WERI-Rb-1 (cell line): ENCODE results near the gene SIGLEC8.

ENCODE experiments used
- DNase-seq: peaks from one replicate; pipeline ENCODE4 v3.0.0-alpha.2; 2020
- H3K27ac ChIP-seq: fragments of 250-450 bp; sonication (Bioruptor Pico); 2 replicates; pipeline ENCODE4 v1.5.1; 2020; ENCODE audit warnings: mild to moderate bottlenecking, moderate library complexity
- H3K27me3 ChIP-seq: fragments of 250-450 bp; sonication (Bioruptor Pico); 2 replicates; pipeline ENCODE4 v1.5.1; 2021; ENCODE audit warnings: mild to moderate bottlenecking, low read depth, moderate library complexity; ENCODE audit not compliant: insufficient read depth, severe bottlenecking
- H3K36me3 ChIP-seq: fragments of 250-450 bp; sonication (Bioruptor Pico); 2 replicates; pipeline ENCODE4 v1.5.1; 2020; ENCODE audit warnings: mild to moderate bottlenecking, moderate library complexity
- H3K4me3 ChIP-seq: 2 replicates; pipeline ENCODE4 v1.5.1; 2011; ENCODE audit warnings: low read depth, mild to moderate bottlenecking, control low read depth, low read length
- H3K9me3 ChIP-seq: fragments of 250-450 bp; sonication (Bioruptor Pico); 2 replicates; pipeline ENCODE4 v1.5.1; 2021; ENCODE audit warnings: mild to moderate bottlenecking, moderate library complexity; ENCODE audit not compliant: severe bottlenecking
- TF ChIP-seq, protein P1 (sequence below): IDR thresholded peaks from 2 replicates; pipeline ENCODE4 v1.5.1; 2011; ENCODE audit warnings: low read depth, mild to moderate bottlenecking, control low read depth, inconsistent platforms, low read length

Gene SIGLEC8

DNA sequence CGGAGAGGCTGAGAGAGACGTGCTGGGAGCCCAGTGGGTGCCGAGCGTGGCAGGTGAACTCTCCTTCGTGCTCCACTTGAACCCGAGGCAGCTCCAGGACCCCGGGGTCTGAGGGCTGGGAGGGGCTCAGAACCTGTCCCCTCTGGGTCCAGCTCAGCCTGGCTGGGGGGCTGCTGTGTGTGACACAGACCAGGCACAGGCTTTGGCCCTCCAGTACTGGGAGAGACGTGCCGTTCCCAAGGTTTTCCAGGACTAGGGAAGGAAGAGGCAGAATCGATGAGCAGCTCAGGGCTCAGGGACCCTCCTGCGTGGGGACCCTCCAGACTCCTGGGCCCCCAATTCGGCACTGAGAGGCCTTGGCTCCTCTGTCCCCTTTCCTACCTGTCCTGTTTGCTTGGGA lies 43.1 kb downstream of the SIGLEC8 start:
- H3K36me3 ChIP-seq: no peaks in the 10 kb centered on the region
- H3K27me3 ChIP-seq: peaks cover 9% of the 10 kb centered on the region
- DNase-seq: no peak
- TF ChIP-seq, protein P1, sequence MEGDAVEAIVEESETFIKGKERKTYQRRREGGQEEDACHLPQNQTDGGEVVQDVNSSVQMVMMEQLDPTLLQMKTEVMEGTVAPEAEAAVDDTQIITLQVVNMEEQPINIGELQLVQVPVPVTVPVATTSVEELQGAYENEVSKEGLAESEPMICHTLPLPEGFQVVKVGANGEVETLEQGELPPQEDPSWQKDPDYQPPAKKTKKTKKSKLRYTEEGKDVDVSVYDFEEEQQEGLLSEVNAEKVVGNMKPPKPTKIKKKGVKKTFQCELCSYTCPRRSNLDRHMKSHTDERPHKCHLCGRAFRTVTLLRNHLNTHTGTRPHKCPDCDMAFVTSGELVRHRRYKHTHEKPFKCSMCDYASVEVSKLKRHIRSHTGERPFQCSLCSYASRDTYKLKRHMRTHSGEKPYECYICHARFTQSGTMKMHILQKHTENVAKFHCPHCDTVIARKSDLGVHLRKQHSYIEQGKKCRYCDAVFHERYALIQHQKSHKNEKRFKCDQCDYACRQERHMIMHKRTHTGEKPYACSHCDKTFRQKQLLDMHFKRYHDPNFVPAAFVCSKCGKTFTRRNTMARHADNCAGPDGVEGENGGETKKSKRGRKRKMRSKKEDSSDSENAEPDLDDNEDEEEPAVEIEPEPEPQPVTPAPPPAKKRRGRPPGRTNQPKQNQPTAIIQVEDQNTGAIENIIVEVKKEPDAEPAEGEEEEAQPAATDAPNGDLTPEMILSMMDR: no peak
- no peak overlapping the region for H3K4me3 ChIP-seq
- no peaks in the 10 kb centered on the region for H3K9me3 ChIP-seq
- no peak overlapping the region for H3K27ac ChIP-seq

DNA sequence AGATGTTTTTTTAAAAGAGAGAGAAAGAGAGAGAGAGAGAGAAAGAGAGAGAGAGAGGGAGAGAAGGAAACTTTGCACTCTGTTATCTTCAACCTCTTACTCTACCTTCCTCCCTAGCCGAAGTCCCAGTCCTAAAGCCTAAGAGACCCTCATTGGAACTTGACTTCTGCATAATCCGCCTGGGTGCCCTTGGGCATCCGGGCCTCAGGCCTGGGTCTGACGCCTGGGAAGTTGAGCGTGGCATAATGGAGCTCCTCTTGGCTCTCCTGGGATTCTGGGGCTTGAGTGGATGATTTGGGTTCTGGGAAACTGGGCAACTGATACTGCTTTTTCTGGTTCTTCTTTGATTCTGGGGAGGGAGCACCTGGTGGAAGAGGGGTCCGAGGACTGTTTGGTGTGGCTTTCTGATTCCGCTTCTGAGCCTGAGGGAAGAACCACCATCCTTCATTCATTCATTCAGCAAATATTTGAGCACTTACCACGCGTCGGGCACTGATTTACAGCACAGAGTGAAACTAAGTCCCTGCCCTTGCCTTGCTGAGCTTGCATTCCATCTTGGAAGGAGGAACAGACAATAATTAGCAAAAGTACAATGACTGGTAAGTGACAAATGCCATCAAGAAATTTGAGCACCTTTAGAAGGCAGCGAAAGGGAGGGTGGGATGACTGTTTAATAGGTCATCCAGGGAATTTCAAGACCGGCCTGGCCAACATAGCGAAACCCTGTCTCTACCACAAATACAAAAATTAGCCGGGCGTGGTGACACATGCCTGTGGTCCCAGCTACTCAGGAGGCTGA lies 47.1 kb downstream of the SIGLEC8 start:
- no peak overlapping the region for H3K27ac ChIP-seq

DNA sequence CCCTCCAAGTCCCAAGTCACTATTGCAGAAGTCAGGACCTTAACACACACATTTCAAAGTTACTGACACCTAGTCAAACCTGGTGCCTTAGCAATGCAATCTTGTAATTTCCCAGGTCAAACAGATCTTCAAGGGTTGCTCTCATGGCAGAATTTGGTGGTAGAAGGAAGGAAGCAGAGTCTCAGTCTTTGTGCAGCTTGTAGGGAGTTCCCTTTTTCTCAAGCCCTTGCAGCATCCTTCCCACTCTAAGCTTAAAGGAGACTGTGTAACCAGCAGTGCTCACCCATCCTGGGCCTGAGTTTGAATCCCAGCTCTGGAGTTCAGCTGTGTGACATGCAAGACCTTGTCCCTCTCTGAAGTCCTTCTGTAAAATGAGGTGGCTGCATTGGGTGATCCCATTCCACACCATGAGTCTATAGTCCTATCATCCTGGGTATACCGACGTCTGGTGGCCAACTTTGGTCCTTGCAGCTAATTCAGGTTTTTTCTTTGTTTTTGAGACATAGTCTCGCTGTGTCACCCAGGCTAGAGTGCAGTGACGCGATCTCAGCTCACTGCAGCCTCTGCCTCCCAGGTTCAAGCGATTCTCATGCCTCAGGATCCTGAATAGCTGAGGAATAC lies 50.6 kb downstream of the SIGLEC8 start:
- Histone ChIP-seq H3K36me3 (no peaks in the 10 kb centered on the region), H3K4me3 (no peak overlapping the region), H3K27ac (no peak overlapping the region), H3K27me3 (no peaks in the 10 kb centered on the region), H3K9me3 (peaks cover 6% of the 10 kb centered on the region)
- DNase-seq: peak; percentile 64
- TF ChIP-seq, protein P1: peak; percentile 79

More for the DNA sequence above, 47.1 kb downstream of the SIGLEC8 start:
- Histone ChIP-seq H3K9me3 (peaks cover under 1% of the 10 kb centered on the region), H3K36me3 (no peaks in the 10 kb centered on the region), H3K27me3 (no peaks in the 10 kb centered on the region), H3K4me3 (no peak overlapping the region)
- DNase-seq: no peak
- TF ChIP-seq, protein P1: no peak

DNA sequence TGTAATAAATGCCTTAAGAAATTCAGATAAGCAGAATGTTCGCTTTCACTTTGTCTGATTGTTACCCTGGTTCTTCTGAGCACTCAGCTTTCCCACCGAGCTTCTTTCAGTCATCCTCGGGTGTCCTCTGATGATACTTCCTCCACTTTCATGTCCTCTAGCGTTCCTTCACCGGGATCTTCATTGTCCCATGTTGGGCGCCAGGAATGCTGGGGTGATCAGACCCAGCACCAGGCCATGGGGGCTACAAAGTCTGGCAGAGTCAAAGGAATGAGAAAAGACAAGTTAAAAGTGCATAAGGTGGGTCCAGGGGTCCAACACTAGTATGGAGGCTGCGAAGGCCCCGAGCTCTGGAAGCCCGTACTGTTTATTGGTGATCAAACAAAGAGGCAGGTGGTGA lies 56.1 kb downstream of the SIGLEC8 start:
- Histone ChIP-seq H3K4me3 (no peak overlapping the region), H3K27me3 (no peaks in the 10 kb centered on the region), H3K36me3 (no peaks in the 10 kb centered on the region), H3K9me3 (peaks cover 14% of the 10 kb centered on the region), H3K27ac (no peak overlapping the region)
- TF ChIP-seq, protein P1: no peak
- no peak for DNase-seq
